Sigmoid colon (tissue), 7 donors: ENCODE data around the gene HIVEP3. TPM values are rescaled to one million over a fixed set of nuclear protein-coding genes. Genes with fewer than 3 reads are reported as not detected.
A peak's percentile ranks its signal among the peaks of the same experiment; 100 is the strongest.

Experiments used
- DNase-seq: peaks from one replicate; pipeline ENCODE4 v3.0.0-alpha.2; 2019
- H3K27ac ChIP-seq, 4 donors: fragments of 200-600 bp; sonication (generic); one replicate each; pipeline ENCODE4 v1.5.1; 2016 to 2019; ENCODE audit warnings: mild to moderate bottlenecking in 1 of 4
- H3K27me3 ChIP-seq, 3 donors: fragments of 200-600 bp; sonication (generic); one replicate each; pipeline ENCODE4 v1.5.1; 2019; ENCODE audit warnings: mild to moderate bottlenecking in 1 of 3
- H3K36me3 ChIP-seq, 4 donors: fragments of 200-600 bp; sonication (generic); one replicate each; pipeline ENCODE4 v1.5.1; 2016 to 2019
- H3K4me1 ChIP-seq, 4 donors: fragments of 200-600 bp; sonication (generic); one replicate each; pipeline ENCODE4 v1.5.1; 2017 to 2019
- H3K4me3 ChIP-seq, 4 donors: fragments of 200-600 bp; sonication (generic); one replicate each; pipeline ENCODE4 v1.5.1; 2017 to 2019; ENCODE audit warnings: mild to moderate bottlenecking in 2 of 4, moderate library complexity in 1 of 4
- H3K9me3 ChIP-seq, 4 donors: fragments of 200-600 bp in 3 of 4; sonication (generic) in 3 of 4; one replicate each; pipeline versions ENCODE4 v1.5.1 to v1.6.1; 2013 to 2019
- CTCF ChIP-seq, 4 experiments: fragments of 450-650 bp in 3 of 4; fragments of 200-600 bp in 1 of 4; IDR thresholded peaks; one replicate each; pipeline ENCODE4 v1.5.1; 2016 to 2019; ENCODE audit warnings: antibody characterized with exemption in 4 of 4, mild to moderate bottlenecking in 3 of 4, moderate library complexity in 2 of 4
- EP300 ChIP-seq, 4 donors: sonication (generic); formaldehyde crosslinking; IDR thresholded peaks; one replicate each; pipeline ENCODE4 v1.6.1; 2017; ENCODE audit warnings: antibody characterized with exemption in 4 of 4
- POLR2A ChIP-seq, 2 donors: fragments of 450-650 bp; IDR thresholded peaks; one replicate each; pipeline ENCODE4 v1.6.1; 2016; ENCODE audit warnings: antibody characterized with exemption in 2 of 2, mild to moderate bottlenecking in 2 of 2, moderate library complexity in 2 of 2
- POLR2AphosphoS5 ChIP-seq, 4 donors: sonication (generic); formaldehyde crosslinking; IDR thresholded peaks; one replicate each; pipeline ENCODE4 v1.6.1; 2017; ENCODE audit warnings: antibody characterized with exemption in 4 of 4
- WGBS, 2 donors: extraction: QIAGEN DNeasy Blood & Tissue Kit; methylation state at CpG; one replicate each; pipeline ENCODE4 v1.1.7; 2013; 5-methylcytosine and 5-hydroxymethylcytosine counted together
- intact Hi-C: fragments of 100-400 bp; cut with DNase I; formaldehyde crosslinking; loops from one replicate; pipeline ENCODE4 v1.15.1; 2023
- polyA plus RNA-seq, 3 donors: library from polyadenylated mRNA; stranded (reverse); fragments of 200-250 nt; gene quantifications; one replicate each; pipeline ENCODE4 v1.2.3, GENCODE V29; 2013
- total RNA-seq, 4 donors: library from RNA; depleted of rRNA; stranded (reverse); fragments of >200 nt; gene quantifications; one replicate each; pipeline ENCODE4 v1.1.0, GENCODE V29; 2016
- donor health status: healthy with polysubstance abuse.
- donor health status: Bipolar disorder and iron deficiency.
- donor health status: healthy.

Gene HIVEP3
- total and polyA plus RNA-seq, 7 donors: 1.4 to 7.8 (median 3.2) TPM

- peak overlapping the region; percentile 87 to 93 (median 90) for H3K27ac ChIP-seq
- no peak for TF ChIP-seq CTCF (IDR thresholded peaks at IDR 0.05)
- no peak for TF ChIP-seq POLR2A (IDR thresholded peaks at IDR 0.05)
- TF ChIP-seq POLR2AphosphoS5 (IDR thresholded peaks at IDR 0.05): peak in 1 of 4 donors; percentile 63
- peak; percentile 79 for DNase-seq
- 13 to 20% methylated on average over 27 of the region's 27 CpGs for WGBS, 2 donors
- H3K4me3 ChIP-seq: peak overlapping the region; percentile 35 to 91 (median 68)
- intact Hi-C loops: no loop called here
- H3K9me3 ChIP-seq: no peaks in the 10 kb centered on the region
- no peaks in the 10 kb centered on the region for H3K27me3 ChIP-seq
- H3K36me3 ChIP-seq: no peaks in the 10 kb centered on the region
- peaks cover 0 to 22% (median 18%) of the 10 kb centered on the region in 4 donors for H3K4me1 ChIP-seq
Observed at GRCh38 chr1:41662765-41663437, 255.8 kb downstream of the HIVEP3 start.

- 1% methylated on average over 105 of the region's 105 CpGs for WGBS, 2 donors
- peak; percentile 84 for DNase-seq
- no peaks in the 10 kb centered on the region for H3K9me3 ChIP-seq
- no peaks in the 10 kb centered on the region for H3K36me3 ChIP-seq
- H3K27me3 ChIP-seq: no peaks in the 10 kb centered on the region
- H3K4me1 ChIP-seq: peaks cover 0 to 22% (median 18%) of the 10 kb centered on the region in 4 donors
- H3K4me3 ChIP-seq: peak overlapping the region; percentile 35 to 91 (median 68)
- intact Hi-C loops: no loop called here
- peak overlapping the region; percentile 87 to 93 (median 90) for H3K27ac ChIP-seq
- no peak for TF ChIP-seq CTCF (IDR thresholded peaks at IDR 0.05)
- peak in 3 of 4 donors; percentile 18 to 36 (median 22) for TF ChIP-seq POLR2AphosphoS5 (IDR thresholded peaks at IDR 0.05)
Observed at GRCh38 chr1:41662061-41662764, 256.5 kb downstream of the HIVEP3 start.

GRCh38 chr1:41661428-41662060 is 257.2 kb downstream of the HIVEP3 start:
- no peaks in the 10 kb centered on the region for H3K9me3 ChIP-seq
- H3K27ac ChIP-seq: peak overlapping the region in 3 of 4 donors; percentile 52 to 61 (median 55)
- intact Hi-C loops: no loop called here
- H3K27me3 ChIP-seq: no peaks in the 10 kb centered on the region
- TF ChIP-seq CTCF (IDR thresholded peaks at IDR 0.05) (no peak), POLR2AphosphoS5 (IDR thresholded peaks at IDR 0.05) (no peak), EP300 (IDR thresholded peaks at IDR 0.05) (no peak), POLR2A (IDR thresholded peaks at IDR 0.05) (no peak)
- no peaks in the 10 kb centered on the region for H3K36me3 ChIP-seq
- peaks cover 0 to 22% (median 18%) of the 10 kb centered on the region in 4 donors for H3K4me1 ChIP-seq
- peak overlapping the region; percentile 23 to 91 (median 64) for H3K4me3 ChIP-seq
- no peak for DNase-seq
- WGBS, 2 donors: 1% methylated on average over 44 of the region's 44 CpGs

DNA sequence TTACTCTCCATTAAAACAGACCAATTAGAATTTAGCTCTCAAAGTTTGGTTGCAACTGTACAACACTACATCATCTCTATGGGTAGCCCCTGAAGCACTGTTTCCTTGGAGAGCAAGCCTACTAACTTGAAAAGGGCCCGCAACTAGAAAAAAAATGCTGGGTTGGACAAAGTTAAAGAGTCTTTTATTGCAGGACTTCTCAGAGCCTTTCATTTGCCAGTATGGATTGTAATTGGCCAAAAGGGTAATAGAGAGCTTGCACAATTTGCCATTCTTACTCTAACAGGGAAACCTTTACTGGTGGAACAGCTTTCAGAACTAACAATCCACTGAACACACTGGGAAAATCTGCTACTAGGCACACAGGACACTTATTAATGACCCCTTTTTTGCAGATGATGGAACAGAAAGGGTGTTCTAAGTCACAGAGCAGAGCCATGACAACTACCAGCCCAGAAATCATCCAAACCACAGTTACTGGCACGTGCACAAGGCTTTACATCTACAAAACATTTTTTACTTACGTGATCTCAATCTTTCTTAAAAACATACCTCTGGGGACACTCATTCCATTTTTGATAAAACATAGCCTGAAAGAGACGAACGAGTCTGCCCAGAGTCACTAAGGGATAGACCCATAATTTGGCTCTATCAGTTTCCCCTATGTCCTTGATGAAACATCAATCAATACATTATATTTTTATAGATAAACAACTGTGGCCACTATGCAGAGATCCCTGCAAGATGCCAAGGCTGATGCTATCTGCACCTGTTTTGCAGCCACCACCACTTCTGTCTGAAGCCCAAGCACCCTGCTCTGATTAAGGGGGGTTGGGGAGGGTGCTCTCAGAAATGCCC is 257.9 kb downstream of the HIVEP3 start:
- Histone ChIP-seq H3K27me3 (no peaks in the 10 kb centered on the region), H3K36me3 (no peaks in the 10 kb centered on the region), H3K4me1 (peaks cover 0 to 22% (median 18%) of the 10 kb centered on the region in 4 donors), H3K9me3 (no peaks in the 10 kb centered on the region), H3K4me3 (peak overlapping the region in 2 of 4 donors; percentile 74 to 91), H3K27ac (no peak overlapping the region)
- no peak for DNase-seq
- 35 to 51% methylated on average over 5 of the region's 5 CpGs for WGBS, 2 donors
- no peak for TF ChIP-seq EP300 (IDR thresholded peaks at IDR 0.05)
- no peak for TF ChIP-seq CTCF (IDR thresholded peaks at IDR 0.05)
- TF ChIP-seq POLR2AphosphoS5 (IDR thresholded peaks at IDR 0.05): no peak
- no peak for TF ChIP-seq POLR2A (IDR thresholded peaks at IDR 0.05)
- intact Hi-C loops: no loop called here
